BJ (cell line): ENCODE measurements around the gene CD209. TPM values are rescaled to one million over a fixed set of nuclear protein-coding genes. Genes with fewer than 3 reads are reported as not detected.

Experiments
- CTCF ChIA-PET: fragments of 350-600 bp; formaldehyde crosslinking; extraction: SDS; loops from one replicate; lab custom pipeline; 2021; ENCODE audit warnings: antibody characterized with exemption, inconsistent platforms; lab: Yijun Ruan, JAX
- POLR2A ChIA-PET: fragments of 300-600 bp; sonication (Branson Sonifier 250); formaldehyde crosslinking; extraction: SDS; loops from one replicate; lab custom pipeline; 2021; ENCODE audit warnings: antibody characterized with exemption; lab: Charles Lee
- DNase-seq: peaks from one replicate; pipeline ENCODE4 v3.0.0-alpha.2; 2011; ENCODE audit warnings: low read depth
- H3K27me3 ChIP-seq: 2 replicates; pipeline ENCODE4 v1.6.0; 2011; ENCODE audit warnings: low read length; ENCODE audit not compliant: control insufficient read depth, insufficient read depth
- H3K36me3 ChIP-seq: 2 replicates; pipeline ENCODE4 v1.5.1; 2011; ENCODE audit warnings: low read length; ENCODE audit not compliant: control insufficient read depth, insufficient read depth
- H3K4me3 ChIP-seq: 2 replicates; pipeline ENCODE4 v1.5.1; 2011; ENCODE audit warnings: low read depth, mild to moderate bottlenecking, control low read depth, low read length
- CTCF ChIP-seq: IDR thresholded peaks from 2 replicates; pipeline ENCODE4 v1.5.1; 2011; ENCODE audit warnings: low read depth, mild to moderate bottlenecking, control low read depth, inconsistent platforms, low read length, moderate library complexity; ENCODE audit not compliant: insufficient read depth
- polyA plus RNA-seq: library from polyadenylated mRNA; depleted of rRNA; stranded (reverse); fragments of >200 nt; gene quantifications from 2 replicates; pipeline ENCODE4 v1.2.3, GENCODE V29; 2011

Gene CD209
- polyA plus RNA-seq, 1 experiment, result not detected

- TF ChIP-seq CTCF, result no peak
- POLR2A ChIA-PET, result no interaction called here
- no peak for DNase-seq
- Histone ChIP-seq H3K4me3 (no peak overlapping the region), H3K27me3 (peaks cover 15% of the 10 kb centered on the region), H3K36me3 (no peaks in the 10 kb centered on the region)
- CTCF ChIA-PET, result interaction anchor here (0.7 kb wide), 1 partner anchor 218 kb away, joined by 3 read pairs; no protein-coding TSS in a partner anchor
Observed at GRCh38 chr19:7787141-7787540, 39.8 kb upstream of the CD209 start.

- POLR2A ChIA-PET, result no interaction called here
- H3K36me3 ChIP-seq, result no peaks in the 10 kb centered on the region
Observed at GRCh38 chr19:7784856-7785255, 37.5 kb upstream of the CD209 start.

GRCh38 chr19:7783991-7784423, 36.7 kb upstream of the CD209 start:
- ChIA-PET POLR2A (no interaction called here), CTCF (interaction anchor here (0.7 to 2.1 kb wide), 3 partner anchors 16 to 216 kb away, joined by 3 to 6 read pairs (median 3); no protein-coding TSS in a partner anchor)
- no peaks in the 10 kb centered on the region for H3K36me3 ChIP-seq
- TF ChIP-seq CTCF, result no peak
- H3K4me3 ChIP-seq, result no peak overlapping the region
- peaks cover 16% of the 10 kb centered on the region for H3K27me3 ChIP-seq
- DNase-seq, result no peak

More at GRCh38 chr19:7784856-7785255, 37.5 kb upstream of the CD209 start:
- Histone ChIP-seq H3K4me3 (no peak overlapping the region), H3K27me3 (peaks cover 19% of the 10 kb centered on the region)
- no peak for DNase-seq
- CTCF ChIA-PET, result interaction anchor here (1.0 to 2.1 kb wide), 2 partner anchors 15 to 17 kb away, joined by 3 to 6 read pairs; no protein-coding TSS in a partner anchor
- no peak for TF ChIP-seq CTCF

- POLR2A ChIA-PET, result no interaction called here
- DNase-seq, result no peak
- Histone ChIP-seq H3K36me3 (no peaks in the 10 kb centered on the region), H3K4me3 (no peak overlapping the region), H3K27me3 (peaks cover 5% of the 10 kb centered on the region)
- CTCF ChIA-PET, result no interaction called here
- TF ChIP-seq CTCF, result no peak
Observed at GRCh38 chr19:7781157-7781556, 33.8 kb upstream of the CD209 start.

- Histone ChIP-seq H3K27me3 (peaks cover 5% of the 10 kb centered on the region), H3K36me3 (no peaks in the 10 kb centered on the region), H3K4me3 (no peak overlapping the region)
- no peak for DNase-seq
- TF ChIP-seq CTCF, result no peak
- POLR2A ChIA-PET, result no interaction called here
- CTCF ChIA-PET, result interaction anchor here (0.5 kb wide), 1 partner anchor 15 kb away, joined by 4 read pairs; no protein-coding TSS in a partner anchor
Observed at GRCh38 chr19:7779631-7780486, 32.5 kb upstream of the CD209 start.
